K562 (cell line): ENCODE data around the gene FBLN2. TPM values are rescaled to one million over a fixed set of nuclear protein-coding genes. Genes with fewer than 3 reads are reported as not detected.

Experiments
- ARID2 ChIP-seq: fragments of 450-650 bp; IDR thresholded peaks from 2 replicates; pipeline ENCODE4 v1.6.1; 2017; ENCODE audit warnings: antibody characterized with exemption, mild to moderate bottlenecking
- EHMT2 ChIP-seq: fragments of 450-650 bp; IDR thresholded peaks from 2 replicates; pipeline ENCODE4 v1.6.1; 2018; ENCODE audit warnings: antibody characterized with exemption
- FOXM1 ChIP-seq, 2 experiments: fragments of 450-650 bp in 1 of 2; sonication (generic) in 1 of 2; formaldehyde crosslinking in 1 of 2; IDR thresholded peaks; 2 replicates each; pipeline versions ENCODE4 v1.6.1 to v1.9.0; 2017 to 2022; ENCODE audit warnings: low read depth in 2 of 2, mild to moderate bottlenecking in 2 of 2, missing genetic modification reagents in 1 of 2, moderate library complexity in 1 of 2
- HDGF ChIP-seq: fragments of 450-650 bp; IDR thresholded peaks from 2 replicates; pipeline ENCODE4 v1.6.1; 2016
- NFYB ChIP-seq: IDR thresholded peaks from 2 replicates; pipeline ENCODE4 v1.6.1; 2011; ENCODE audit warnings: mild to moderate bottlenecking, moderate library complexity; ENCODE audit not compliant: insufficient read length; ENCODE audit errors: extremely low read depth
- RB1 ChIP-seq: fragments of 450-650 bp; IDR thresholded peaks from 2 replicates; pipeline ENCODE4 v1.6.1; 2017; ENCODE audit warnings: low read depth, mild to moderate bottlenecking
- SMAD1 ChIP-seq: fragments of 150-350 bp; IDR thresholded peaks from 2 replicates; pipeline ENCODE4 v1.6.1; 2014; ENCODE audit warnings: low read length, low read depth; ENCODE audit not compliant: partially characterized antibody
- SP2 ChIP-seq: IDR thresholded peaks from 2 replicates; pipeline ENCODE4 v1.6.1; 2011; ENCODE audit warnings: mild to moderate bottlenecking, low read depth, low read length, moderate library complexity; ENCODE audit not compliant: poor library complexity, severe bottlenecking; ENCODE audit errors: extremely low read depth
- ZBTB1 ChIP-seq: sonication (generic); formaldehyde crosslinking; IDR thresholded peaks from 2 replicates; pipeline ENCODE4 v1.8.1; 2023; ENCODE audit warnings: missing genetic modification reagents, low read depth, mild to moderate bottlenecking, borderline replicate concordance
- ZBTB7A ChIP-seq: IDR thresholded peaks from 2 replicates; pipeline ENCODE4 v1.6.1; 2011; ENCODE audit warnings: low read depth, mild to moderate bottlenecking, low read length, moderate library complexity, borderline replicate concordance; ENCODE audit not compliant: control insufficient read depth
- ZBTB8A ChIP-seq: fragments of 450-650 bp; IDR thresholded peaks from 2 replicates; pipeline ENCODE4 v1.6.1; 2018; ENCODE audit warnings: mild to moderate bottlenecking, moderate library complexity; ENCODE audit not compliant: partially characterized antibody
- polyA plus RNA-seq, 8 experiments: library from polyadenylated mRNA; depleted of rRNA in 4 of 8; stranded (reverse) in 5 of 8; unstranded in 3 of 8; fragments of >200 nt; fragmentation: Nextera tagmentation in 2 of 8; fragmentation: Illumina TruSeq in 1 of 8; extraction: Ambion mirVana in 2 of 8; extraction: Trizol in 1 of 8; gene quantifications; 2 replicates each; pipeline versions ENCODE4 v1.2.1 to v1.2.3, GENCODE V29; 2011 to 2014; ENCODE audit warnings: inconsistent platforms in 1 of 8, missing spikeins in 1 of 8
- total RNA-seq, 7 experiments: library from RNA; depleted of rRNA in 6 of 7; stranded (reverse); fragments of >200 nt in 6 of 7; fragmentation: Illumina TruSeq in 2 of 7; extraction: Trizol in 2 of 7; gene quantifications; 2 replicates each; pipeline versions ENCODE4 v1.2.1 to v1.2.3, GENCODE V29; 2011 to 2021; ENCODE audit warnings: low replicate concordance in 1 of 7
- TF ChIP-seq, protein P1 (sequence below): fragments of 250-450 bp; sonication (Bioruptor Pico); IDR thresholded peaks from 2 replicates; pipeline ENCODE4 v1.4.0; 2020; ENCODE audit warnings: mild to moderate bottlenecking, moderate library complexity
- TF ChIP-seq, protein P2 (sequence below): fragments of 450-650 bp; formaldehyde crosslinking; IDR thresholded peaks from 2 replicates; pipeline ENCODE4 v1.4.0; 2020; ENCODE audit warnings: mild to moderate bottlenecking, moderate library complexity

FBLN2 gene
- total and polyA plus RNA-seq, 9 of the 15 experiments (the other 6 are each of a cell fraction or from before 2014, with no cell fraction given), result 0.03 to 0.10 (median 0.04) TPM; not detected in 6

DNA sequence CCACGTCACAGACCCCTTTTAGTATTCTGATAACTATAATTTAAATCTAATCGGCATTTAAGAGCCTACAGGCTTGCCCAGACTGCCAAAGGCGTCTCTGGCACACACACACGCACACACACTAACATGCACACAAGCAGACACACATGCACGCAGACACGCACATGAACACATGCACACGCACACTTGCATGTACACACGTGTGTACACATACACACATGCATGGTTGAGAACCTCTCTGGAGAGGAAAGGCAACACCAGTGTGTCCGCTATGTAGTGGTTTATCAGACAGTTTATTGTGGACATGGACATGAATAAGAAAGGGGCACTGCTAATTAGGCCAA, 102.1 kb downstream of the FBLN2 start (continued):
- TF ChIP-seq ZBTB1 (CRISPR knock-in tag) (no peak), SMAD1 (no peak), NFYB (no peak), ZBTB8A (no peak), HDGF (0 out of 2 replicates have a peak, but pooled peaks have one; percentile 80), SP2 (no peak), RB1 (no peak), FOXM1 (IDR thresholded peaks at IDR 0.05; ENCODE audit: low read depth) (no peak), FOXM1 (CRISPR knock-in tag; IDR thresholded peaks at IDR 0.05; ENCODE audit: low read depth) (0 out of 2 replicates have a peak, but pooled peaks have one; percentile 2), ARID2 (peak; percentile 43; the same call in 1 of the 2 replicates), EHMT2 (no peak), ZBTB7A (no peak)
- TF ChIP-seq, protein P1, sequence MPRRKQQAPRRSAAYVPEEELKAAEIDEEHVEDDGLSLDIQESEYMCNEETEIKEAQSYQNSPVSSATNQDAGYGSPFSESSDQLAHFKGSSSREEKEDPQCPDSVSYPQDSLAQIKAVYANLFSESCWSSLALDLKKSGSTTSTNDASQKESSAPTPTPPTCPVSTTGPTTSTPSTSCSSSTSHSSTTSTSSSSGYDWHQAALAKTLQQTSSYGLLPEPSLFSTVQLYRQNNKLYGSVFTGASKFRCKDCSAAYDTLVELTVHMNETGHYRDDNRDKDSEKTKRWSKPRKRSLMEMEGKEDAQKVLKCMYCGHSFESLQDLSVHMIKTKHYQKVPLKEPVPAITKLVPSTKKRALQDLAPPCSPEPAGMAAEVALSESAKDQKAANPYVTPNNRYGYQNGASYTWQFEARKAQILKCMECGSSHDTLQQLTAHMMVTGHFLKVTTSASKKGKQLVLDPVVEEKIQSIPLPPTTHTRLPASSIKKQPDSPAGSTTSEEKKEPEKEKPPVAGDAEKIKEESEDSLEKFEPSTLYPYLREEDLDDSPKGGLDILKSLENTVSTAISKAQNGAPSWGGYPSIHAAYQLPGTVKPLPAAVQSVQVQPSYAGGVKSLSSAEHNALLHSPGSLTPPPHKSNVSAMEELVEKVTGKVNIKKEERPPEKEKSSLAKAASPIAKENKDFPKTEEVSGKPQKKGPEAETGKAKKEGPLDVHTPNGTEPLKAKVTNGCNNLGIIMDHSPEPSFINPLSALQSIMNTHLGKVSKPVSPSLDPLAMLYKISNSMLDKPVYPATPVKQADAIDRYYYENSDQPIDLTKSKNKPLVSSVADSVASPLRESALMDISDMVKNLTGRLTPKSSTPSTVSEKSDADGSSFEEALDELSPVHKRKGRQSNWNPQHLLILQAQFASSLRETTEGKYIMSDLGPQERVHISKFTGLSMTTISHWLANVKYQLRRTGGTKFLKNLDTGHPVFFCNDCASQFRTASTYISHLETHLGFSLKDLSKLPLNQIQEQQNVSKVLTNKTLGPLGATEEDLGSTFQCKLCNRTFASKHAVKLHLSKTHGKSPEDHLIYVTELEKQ (CRISPR knock-in tag), result 0 out of 2 replicates have a peak, but pooled peaks have one; percentile 3
- TF ChIP-seq, protein P2, sequence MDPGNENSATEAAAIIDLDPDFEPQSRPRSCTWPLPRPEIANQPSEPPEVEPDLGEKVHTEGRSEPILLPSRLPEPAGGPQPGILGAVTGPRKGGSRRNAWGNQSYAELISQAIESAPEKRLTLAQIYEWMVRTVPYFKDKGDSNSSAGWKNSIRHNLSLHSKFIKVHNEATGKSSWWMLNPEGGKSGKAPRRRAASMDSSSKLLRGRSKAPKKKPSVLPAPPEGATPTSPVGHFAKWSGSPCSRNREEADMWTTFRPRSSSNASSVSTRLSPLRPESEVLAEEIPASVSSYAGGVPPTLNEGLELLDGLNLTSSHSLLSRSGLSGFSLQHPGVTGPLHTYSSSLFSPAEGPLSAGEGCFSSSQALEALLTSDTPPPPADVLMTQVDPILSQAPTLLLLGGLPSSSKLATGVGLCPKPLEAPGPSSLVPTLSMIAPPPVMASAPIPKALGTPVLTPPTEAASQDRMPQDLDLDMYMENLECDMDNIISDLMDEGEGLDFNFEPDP (CRISPR knock-in tag), result peak; percentile 9; the same call in 1 of the 2 replicates
